HG03135 (cell line): ENCODE data around the gene SBF2.
"Not testable (repeated sequence)": the region's sequence is repeated elsewhere in the genome, so short reads cannot be mapped to it uniquely, and the experiment has no call there.

Source experiments
- ATAC-seq: cut with Tn5 transposase; IDR thresholded peaks from one replicate; pipeline ENCODE4 v1.9.1; 2021; ENCODE audit warnings: mild to moderate bottlenecking, moderate library complexity; ENCODE audit not compliant: unreplicated experiment

Gene SBF2

DNA sequence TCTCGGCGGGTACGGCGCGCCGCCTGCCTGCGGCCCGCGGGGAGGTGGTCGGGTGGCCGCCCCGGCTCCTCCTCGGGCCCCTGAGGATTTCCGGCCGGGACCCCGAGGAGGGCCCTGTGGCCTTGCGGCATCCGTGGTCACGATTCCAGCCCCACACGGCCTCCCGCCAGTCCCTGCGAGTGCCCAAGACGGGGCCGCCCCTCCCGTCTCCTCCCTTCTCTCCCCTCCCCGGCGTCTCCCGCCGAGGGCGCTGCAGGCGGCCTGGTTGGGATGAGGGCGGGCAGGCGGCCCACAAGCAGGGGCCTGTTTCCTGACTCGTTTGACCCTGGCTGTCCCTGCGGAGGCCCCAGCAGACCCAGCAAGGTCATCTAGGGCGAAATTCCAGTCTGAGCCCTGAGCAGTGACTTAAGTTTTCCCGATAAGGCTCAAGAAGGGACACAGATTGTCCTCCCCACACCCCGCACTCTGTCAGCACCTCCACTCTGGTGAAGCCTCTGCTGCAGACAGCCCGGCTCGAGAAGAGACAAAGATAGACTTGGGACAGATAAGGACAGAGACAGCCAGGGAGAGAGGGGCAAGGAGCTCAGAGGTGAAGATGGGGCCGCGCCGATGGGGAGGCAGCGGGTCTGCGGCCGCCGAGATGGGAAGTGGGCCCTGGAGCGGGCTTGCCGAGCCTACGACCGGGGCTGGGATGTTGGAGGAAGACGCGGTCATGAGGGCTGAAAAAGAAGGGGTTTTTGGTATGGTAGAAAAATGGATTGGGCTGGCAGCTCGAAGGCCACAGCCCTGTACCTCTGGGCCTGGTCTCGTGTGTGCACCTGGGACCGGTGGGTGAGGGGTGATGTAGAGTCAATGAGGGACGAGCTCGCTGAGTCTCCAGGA, 535.1 kb downstream of the SBF2 start:
- ATAC-seq = peak; percentile 22

DNA sequence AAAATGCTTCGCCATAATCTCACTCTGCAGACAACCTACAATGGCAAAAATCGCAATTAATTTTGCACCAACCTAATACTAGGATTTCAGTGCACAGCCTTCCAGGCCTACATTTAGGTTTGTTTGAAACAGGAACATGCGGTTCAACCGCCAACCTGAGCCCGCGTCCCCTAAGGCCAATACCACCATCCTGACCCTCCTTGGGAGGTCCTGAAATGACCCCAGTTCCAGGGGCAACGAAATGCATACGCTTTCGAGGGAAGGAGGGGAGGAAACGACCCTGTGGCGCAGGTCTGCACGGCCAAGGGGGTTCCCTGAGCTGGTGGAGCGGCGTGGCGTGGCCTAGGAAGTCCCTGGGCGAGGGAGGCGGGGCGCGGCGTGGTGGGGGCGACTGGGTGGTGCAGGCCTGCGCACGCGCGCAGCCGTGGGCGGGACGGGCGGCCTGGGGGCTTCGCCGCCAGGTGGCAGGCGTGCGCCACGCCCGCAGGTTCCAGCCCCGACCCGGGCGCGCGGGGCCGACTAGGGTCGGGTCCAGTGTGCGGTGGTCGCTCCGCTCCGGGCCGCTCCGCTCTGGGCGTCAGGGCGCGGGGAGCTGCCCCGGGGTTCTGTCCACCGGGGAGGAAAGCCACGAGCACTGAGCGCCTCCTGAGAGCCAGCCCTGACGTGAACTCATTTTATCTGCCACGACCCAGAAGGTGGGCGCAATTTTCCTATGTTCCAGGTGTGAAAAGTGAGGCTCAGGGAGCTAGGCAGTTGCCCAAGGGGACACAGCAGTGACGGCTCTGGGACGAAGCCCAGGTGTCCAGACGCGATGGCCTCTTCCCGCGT, 536.0 kb downstream of the SBF2 start:
- peak; percentile 54 for ATAC-seq

DNA sequence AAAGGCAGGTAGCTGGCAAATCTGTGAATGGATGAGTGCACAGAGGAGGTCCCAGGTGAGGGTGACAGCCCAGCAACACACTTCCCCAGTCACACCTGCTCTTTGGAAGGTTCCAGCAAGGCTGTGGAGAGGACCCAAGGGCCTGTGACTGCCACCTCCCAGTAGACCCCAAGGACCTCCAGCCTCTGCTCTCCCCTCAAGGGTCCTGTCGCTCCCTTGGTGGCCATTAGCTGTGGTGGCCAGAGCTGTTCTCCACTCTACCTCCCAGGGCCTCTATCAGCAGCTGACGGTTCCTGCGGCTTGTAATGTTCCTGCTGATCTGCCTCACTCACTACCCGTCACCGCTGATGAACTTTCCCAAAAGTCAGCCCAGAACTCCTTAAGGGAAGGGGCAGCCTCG, 537.1 kb downstream of the SBF2 start:
- ATAC-seq = no peak

DNA sequence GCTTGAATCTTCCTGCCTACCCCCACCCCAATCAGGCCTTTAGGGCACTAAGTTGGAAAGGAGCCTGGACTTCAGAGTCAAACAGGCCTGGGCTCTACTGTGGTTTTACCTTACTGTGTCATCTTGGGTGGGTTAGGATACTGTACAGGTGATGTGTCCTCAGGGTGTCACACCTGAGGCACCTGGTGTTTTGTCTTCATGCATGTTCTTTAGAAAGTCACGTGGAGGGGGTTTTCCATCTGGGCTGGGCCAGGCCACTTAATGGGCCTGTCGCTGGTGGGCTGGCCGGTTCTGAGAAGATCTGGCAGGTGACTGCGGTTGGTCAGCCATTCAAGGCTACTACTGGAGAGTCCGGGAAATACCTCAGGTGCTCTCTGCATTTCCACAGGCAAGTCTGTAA, 537.6 kb downstream of the SBF2 start:
- ATAC-seq = no peak

DNA sequence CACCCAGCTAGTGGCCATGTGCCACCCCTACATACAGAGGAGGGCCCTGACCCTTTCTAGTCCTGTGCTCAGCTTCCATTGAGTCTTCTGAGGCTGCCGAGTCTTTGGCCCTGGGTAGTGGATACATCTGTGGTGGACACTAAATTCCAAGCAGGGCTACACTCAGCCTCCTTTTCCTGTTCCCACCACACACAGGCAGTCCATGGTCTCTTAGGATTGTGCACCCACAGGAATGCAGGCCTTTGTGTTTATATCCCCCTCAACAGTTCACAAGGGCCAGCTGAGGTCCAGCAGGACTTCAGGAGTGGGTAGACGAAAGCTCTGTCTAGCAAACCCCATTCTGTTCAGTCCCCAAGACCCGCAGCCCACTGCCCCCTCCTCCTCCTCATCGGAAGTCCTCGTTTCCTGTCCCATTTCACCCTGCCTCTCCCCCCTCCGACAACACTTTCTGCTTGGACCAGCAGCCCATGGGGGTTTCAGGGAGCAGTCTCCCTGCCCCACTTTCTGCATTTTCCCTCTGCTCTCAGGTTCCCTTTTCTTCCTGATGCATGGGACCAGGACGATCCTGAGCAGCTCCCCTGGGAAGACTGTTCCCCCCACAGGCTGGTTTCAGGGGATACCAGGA, 538.3 kb downstream of the SBF2 start:
- no peak for ATAC-seq

DNA sequence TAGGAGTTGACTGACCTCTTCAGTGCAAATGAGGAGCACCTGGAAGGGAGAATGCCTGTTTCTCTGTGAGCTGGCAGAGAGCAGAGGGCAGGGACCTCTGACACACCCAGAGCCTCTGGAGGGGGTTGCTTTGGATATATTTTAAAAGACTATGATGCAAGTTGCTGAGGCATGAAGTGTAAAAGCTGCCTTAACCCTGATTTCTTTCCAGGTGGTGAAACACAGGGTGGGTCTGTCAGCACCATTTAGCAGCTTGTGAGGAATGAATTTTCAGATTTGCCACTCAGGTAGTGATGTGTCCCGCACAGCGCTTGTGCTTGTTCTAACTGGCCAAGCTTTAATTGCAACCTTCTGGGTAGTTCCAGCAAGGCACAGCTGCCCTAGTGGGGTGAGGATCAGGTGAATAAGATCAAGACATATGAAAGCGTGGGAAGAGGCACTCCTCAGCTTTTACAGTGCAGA, 540.0 kb downstream of the SBF2 start:
- ATAC-seq = no peak

GRCh38 chr11:9753021-9753420, 541.0 kb downstream of the SBF2 start:
- no peak for ATAC-seq

GRCh38 chr11:9752091-9752490, 541.9 kb downstream of the SBF2 start:
- ATAC-seq = no peak

GRCh38 chr11:9750551-9750950, 543.5 kb downstream of the SBF2 start:
- no peak for ATAC-seq

DNA sequence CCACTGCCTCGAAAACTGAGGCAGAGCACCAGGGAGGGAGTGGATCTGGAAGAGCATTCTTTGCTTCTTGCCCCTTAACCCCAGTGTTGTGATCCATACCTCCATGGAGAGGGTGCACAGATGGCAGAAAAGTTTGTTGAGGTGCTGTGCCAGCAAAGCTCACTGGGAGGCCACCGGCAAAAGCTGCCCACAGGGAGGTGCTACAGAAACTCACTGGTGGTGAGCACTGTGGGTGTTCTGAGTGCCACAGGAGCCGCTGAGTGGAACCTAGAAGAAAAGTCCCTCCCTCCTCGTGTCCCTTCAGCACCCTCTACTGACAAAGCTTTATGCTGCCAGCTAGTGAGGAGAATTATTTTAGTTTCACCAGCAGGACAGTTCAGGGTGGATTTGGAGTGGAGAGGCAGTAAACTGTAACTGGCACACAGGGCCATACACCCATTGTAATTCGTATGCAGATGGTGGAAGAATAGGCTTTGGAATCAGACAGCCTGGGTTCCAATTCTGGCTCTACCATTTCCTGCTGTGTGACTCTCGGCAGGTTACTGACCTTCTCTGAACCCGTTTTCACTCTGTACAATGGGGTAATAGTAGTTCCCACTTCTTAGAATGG, 545.6 kb downstream of the SBF2 start:
- peak; percentile 71 for ATAC-seq

GRCh38 chr11:9747828-9748227, 546.2 kb downstream of the SBF2 start:
- ATAC-seq = no peak

- ATAC-seq = no peak
These were observed 546.8 kb downstream of the SBF2 start for GRCh38 chr11:9747229-9747628.

DNA sequence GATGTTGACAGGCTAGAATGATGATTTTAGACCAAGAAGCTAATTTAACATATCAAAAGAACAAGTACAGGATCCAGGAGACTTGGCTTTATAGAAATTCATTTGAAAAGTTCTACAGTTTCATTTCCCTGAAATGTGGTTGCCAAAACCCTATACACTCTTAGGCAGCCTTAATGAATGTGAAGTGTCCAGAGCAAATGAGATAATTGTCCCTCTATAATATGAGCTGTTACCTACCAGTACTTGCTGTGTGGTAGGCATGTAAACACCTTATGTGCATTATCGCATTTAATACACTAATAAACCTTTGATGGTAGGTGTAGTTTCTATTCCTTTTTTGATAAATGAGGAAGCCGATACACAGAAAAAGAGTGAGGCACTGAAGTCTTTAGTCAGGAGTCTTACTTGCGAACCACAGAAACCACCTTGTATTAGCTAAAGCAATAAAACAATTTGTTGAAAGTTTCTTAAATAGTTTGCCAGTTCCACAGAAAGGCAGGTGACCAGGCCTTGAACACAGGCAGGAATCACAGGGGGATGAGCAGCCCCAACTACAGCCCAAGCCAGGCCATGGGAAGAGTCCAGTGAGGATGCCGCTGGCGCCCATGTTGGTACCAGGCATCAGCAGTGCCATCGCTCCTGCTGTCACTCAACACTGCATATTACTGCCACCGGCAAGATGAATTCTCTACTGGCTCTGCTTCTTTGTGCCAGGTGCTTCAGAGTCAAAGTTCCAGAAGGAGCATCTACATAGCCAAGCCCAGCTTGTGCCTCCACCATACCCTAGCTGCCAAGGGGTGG, 548.4 kb downstream of the SBF2 start:
- ATAC-seq = peak; percentile 53

DNA sequence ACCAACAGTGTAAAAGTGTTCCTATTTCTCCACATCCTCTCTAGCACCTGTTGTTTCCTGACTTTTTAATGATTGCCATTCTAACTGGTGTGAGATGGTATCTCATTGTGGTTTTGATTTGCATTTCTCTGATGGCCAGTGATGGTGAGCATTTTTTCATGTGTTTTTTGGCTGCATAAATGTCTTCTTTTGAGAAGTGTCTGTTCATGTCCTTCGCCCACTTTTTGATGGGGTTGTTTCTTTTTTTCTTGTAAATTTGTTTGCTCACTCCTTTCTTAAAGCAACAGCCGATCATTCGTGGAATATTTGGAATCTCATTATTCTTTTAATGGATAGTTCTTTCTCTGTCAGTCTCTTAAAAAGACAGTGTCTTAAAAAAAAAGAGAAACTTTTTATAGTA, 550.5 kb downstream of the SBF2 start:
- ATAC-seq = not testable (repeated sequence)

DNA sequence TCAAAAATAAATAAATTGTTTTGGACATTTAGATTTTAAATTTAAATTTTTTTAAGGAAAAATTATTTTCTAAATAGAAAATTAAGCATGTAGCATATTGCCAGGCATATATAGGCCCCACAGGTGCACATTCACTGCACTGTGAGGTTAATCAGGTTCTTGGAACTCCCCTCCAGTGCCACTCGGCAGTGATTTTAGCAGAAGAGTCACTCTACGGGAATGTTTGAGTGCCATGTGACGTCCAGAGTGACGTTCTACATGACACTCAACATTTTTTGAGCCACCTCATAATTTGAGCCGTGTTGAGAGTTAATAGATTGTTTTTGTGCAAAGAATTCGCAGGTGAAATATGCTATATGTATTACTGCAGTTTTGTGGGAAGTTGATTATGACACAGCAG, 552.8 kb downstream of the SBF2 start:
- no peak for ATAC-seq

GRCh38 chr11:9740202-9740883, 553.7 kb downstream of the SBF2 start:
- ATAC-seq = no peak

DNA sequence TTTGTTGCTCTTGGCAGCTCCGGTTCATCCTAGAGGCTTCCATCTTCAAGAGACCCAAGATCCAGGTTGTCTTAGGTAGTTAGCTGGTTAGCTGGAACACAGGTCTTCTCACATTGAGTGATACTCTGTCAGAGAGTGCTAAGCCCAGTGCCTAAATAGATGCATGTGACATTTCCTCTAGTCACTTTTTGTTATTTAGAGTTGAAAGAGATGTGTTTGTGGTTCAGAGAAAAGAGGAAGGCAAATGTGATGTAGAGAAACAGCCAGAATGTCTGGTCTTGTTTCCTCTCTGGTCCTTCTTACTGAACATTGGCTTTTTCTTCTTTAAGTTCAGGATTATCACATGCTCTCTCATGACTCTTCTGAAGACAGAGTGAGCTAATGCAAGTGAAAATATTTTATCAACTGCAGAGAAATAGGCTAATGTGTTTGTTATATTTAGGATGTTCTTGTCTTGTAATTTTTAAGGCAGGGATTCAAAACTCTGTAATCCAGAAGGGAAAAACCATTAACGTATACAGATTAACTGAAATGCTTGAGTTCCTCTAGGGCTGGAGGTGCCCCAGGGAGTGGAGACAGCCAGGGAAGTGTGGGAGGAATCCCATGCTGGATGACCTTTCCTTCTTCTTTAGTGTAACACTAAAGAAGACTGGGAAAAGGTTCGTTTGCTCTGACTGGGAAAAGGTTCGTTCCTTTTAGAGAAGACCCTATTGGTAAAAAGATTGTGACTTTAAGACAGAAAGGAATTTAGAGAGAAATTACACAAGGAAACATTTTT, 554.7 kb downstream of the SBF2 start:
- ATAC-seq = peak; percentile 71

- no peak for ATAC-seq
These were observed 555.3 kb downstream of the SBF2 start for GRCh38 chr11:9738707-9739106.

DNA sequence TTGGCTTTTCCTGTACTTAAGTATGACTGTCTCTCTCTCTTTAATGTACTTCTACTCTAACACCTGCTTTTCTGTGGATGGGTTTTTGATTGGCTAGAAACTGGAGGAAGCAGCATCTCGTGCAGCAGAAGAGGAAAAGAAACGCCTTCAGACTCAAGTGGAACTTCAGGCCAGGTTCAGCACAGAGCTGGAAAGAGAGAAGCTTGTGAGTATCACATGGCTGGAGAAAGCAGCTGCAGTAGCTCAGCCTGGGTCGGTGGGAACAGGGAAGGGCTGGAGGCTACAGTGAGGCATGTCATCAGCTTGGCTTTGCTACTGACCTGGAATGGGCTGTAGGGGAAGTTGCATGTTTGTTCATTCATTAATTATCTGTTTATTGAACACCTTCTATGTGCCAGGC, 555.9 kb downstream of the SBF2 start:
- ATAC-seq = no peak
